Measurements from ENCODE around the gene SNRNP200. TPM values are rescaled to one million over a fixed set of nuclear protein-coding genes. Genes with fewer than 3 reads are reported as not detected.

The SNRNP200 gene
- 100 to 1,000 TPM in 1 of 4 donors, 10 to 100 TPM in 3; 81.4 to 106 (median 86.8) TPM for total RNA-seq

- intact Hi-C loops (cut with DNase I; ENCODE audit: low total_unique reads): no loop called here
- TF ChIP-seq CTCF (IDR thresholded peaks at IDR 0.05): no peak
- peak; percentile 86 for TF ChIP-seq POLR2A (IDR thresholded peaks at IDR 0.05)
- TF ChIP-seq POLR2AphosphoS5 (IDR thresholded peaks at IDR 0.05): peak; percentile 77 to 95 (median 91)
- no peak for TF ChIP-seq EP300 (IDR thresholded peaks at IDR 0.05; ENCODE audit: low read depth)
Observed at GRCh38 chr2:96305091-96305978, at the start of gene SNRNP200. SNRNP200 (minus strand) TSS chr2:96305546; CDS start chr2:96305437, 109 bp downstream.

GRCh38 chr2:96354492-96354891, 49.1 kb upstream of the SNRNP200 start:
- in situ Hi-C loops (cut with MboI; ENCODE audit: low pct_ligation_motif_present in 1 of 4, low pct_unique_long_range_greater_than_20kb in 1 of 4, low sequenced_read_pairs in 3 of 4): no loop called here
- TF ChIP-seq POLR2A (IDR thresholded peaks at IDR 0.05): no peak
- TF ChIP-seq CTCF (IDR thresholded peaks at IDR 0.05): no peak
- no peak for TF ChIP-seq EP300 (IDR thresholded peaks at IDR 0.05; ENCODE audit: low read depth)
- TF ChIP-seq POLR2AphosphoS5 (IDR thresholded peaks at IDR 0.05): no peak
- H3K36me3 ChIP-seq: no peaks in the 10 kb centered on the region
- intact Hi-C loops (cut with DNase I; ENCODE audit: low total_unique reads): no loop called here
- no peak for DNase-seq
- H3K4me3 ChIP-seq: no peak overlapping the region
- no peak overlapping the region for H3K27ac ChIP-seq
- no peaks in the 10 kb centered on the region for H3K9me3 ChIP-seq
- H3K27me3 ChIP-seq: no peaks in the 10 kb centered on the region
- H3K4me1 ChIP-seq: no peaks in the 10 kb centered on the region
- WGBS, 2 donors (ENCODE audit: low coverage in 1 of 2): 89 to 100% methylated on average over 2 to 4 of the region's 4 CpGs

More at GRCh38 chr2:96305091-96305978, at the start of gene SNRNP200:
- WGBS, 2 donors (ENCODE audit: low coverage in 1 of 2): 0 to 1% methylated on average over 10 to 61 of the region's 61 CpGs
- H3K27ac ChIP-seq: peak within 1 kb of the TSS; percentile 88 to 89 (median 88)
- peak within 1 kb of the TSS; percentile 52 to 86 (median 77) for H3K4me3 ChIP-seq
- DNase-seq: peak; percentile 93
- no peaks in the 10 kb centered on the region for H3K27me3 ChIP-seq
- in situ Hi-C loops (cut with MboI; ENCODE audit: low pct_ligation_motif_present in 1 of 4, low pct_unique_long_range_greater_than_20kb in 1 of 4, low sequenced_read_pairs in 3 of 4): loop anchor here in 1 of 4 donors (25.0 kb wide), 1 partner anchor 207 kb away; the partner anchor contains the start of gene NEURL3
- H3K9me3 ChIP-seq: no peaks in the 10 kb centered on the region
- peaks cover 6 to 21% (median 17%) of the 10 kb centered on the region in 4 donors for H3K4me1 ChIP-seq
- peaks cover 0 to 31% (median 14%) of the 10 kb centered on the region in 4 donors for H3K36me3 ChIP-seq

DNA sequence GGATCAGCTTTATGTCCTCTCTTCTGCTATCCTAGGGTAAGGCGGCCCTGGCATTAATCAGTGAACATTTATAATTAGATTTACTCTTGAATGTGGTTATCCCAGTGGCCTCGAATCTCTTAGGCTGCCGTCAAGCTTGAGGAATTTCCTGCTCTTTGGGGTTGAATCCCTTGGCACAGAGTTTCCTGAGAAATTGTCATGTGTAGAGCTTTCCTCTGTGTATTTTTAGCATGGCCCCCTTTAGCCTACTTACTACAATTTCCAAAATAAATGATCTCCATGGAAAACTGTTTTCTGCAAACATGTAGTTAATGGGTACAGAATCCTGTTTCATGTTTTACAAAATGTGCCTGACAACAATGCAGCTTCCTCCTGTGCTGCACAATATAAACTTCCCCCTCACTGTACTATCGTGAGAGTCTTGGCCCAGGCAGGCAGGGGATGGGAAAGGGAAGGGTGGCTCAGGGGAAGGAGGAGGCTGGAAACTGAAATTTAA, 48.3 kb upstream of the SNRNP200 start:
- Histone ChIP-seq H3K4me1 (no peaks in the 10 kb centered on the region), H3K27ac (peak overlapping the region in 1 of 4 donors; percentile 12), H3K36me3 (no peaks in the 10 kb centered on the region), H3K9me3 (no peaks in the 10 kb centered on the region), H3K4me3 (no peak overlapping the region), H3K27me3 (no peaks in the 10 kb centered on the region)
- in situ Hi-C loops (cut with MboI; ENCODE audit: low pct_ligation_motif_present in 1 of 4, low pct_unique_long_range_greater_than_20kb in 1 of 4, low sequenced_read_pairs in 3 of 4): no loop called here
- 67 to 74% methylated on average over 2 to 4 of the region's 4 CpGs for WGBS, 2 donors (ENCODE audit: low coverage in 1 of 2)
- intact Hi-C loops (cut with DNase I; ENCODE audit: low total_unique reads): no loop called here
- no peak for DNase-seq
- no peak for TF ChIP-seq CTCF (IDR thresholded peaks at IDR 0.05)
- no peak for TF ChIP-seq EP300 (IDR thresholded peaks at IDR 0.05; ENCODE audit: low read depth)
- TF ChIP-seq POLR2A (IDR thresholded peaks at IDR 0.05): no peak
- no peak for TF ChIP-seq POLR2AphosphoS5 (IDR thresholded peaks at IDR 0.05)

- Histone ChIP-seq H3K4me3 (no peak overlapping the region), H3K27ac (peak overlapping the region in 1 of 4 donors; percentile 12), H3K9me3 (no peaks in the 10 kb centered on the region), H3K36me3 (no peaks in the 10 kb centered on the region), H3K27me3 (no peaks in the 10 kb centered on the region), H3K4me1 (no peaks in the 10 kb centered on the region)
- intact Hi-C loops (cut with DNase I; ENCODE audit: low total_unique reads): no loop called here
- in situ Hi-C loops (cut with MboI; ENCODE audit: low pct_ligation_motif_present in 1 of 4, low pct_unique_long_range_greater_than_20kb in 1 of 4, low sequenced_read_pairs in 3 of 4): no loop called here
- no peak for TF ChIP-seq POLR2A (IDR thresholded peaks at IDR 0.05)
- TF ChIP-seq POLR2AphosphoS5 (IDR thresholded peaks at IDR 0.05): no peak
- no peak for TF ChIP-seq CTCF (IDR thresholded peaks at IDR 0.05)
- TF ChIP-seq EP300 (IDR thresholded peaks at IDR 0.05; ENCODE audit: low read depth): no peak
- WGBS, 2 donors (ENCODE audit: low coverage in 1 of 2): 74 to 76% methylated on average over 5 to 9 of the region's 9 CpGs
- no peak for DNase-seq
Observed at GRCh38 chr2:96353032-96353561, 47.8 kb upstream of the SNRNP200 start.

Data from transverse colon (tissue), 4 donors.